ENCODE measurements around the gene ARHGDIB.

The ARHGDIB gene

DNA sequence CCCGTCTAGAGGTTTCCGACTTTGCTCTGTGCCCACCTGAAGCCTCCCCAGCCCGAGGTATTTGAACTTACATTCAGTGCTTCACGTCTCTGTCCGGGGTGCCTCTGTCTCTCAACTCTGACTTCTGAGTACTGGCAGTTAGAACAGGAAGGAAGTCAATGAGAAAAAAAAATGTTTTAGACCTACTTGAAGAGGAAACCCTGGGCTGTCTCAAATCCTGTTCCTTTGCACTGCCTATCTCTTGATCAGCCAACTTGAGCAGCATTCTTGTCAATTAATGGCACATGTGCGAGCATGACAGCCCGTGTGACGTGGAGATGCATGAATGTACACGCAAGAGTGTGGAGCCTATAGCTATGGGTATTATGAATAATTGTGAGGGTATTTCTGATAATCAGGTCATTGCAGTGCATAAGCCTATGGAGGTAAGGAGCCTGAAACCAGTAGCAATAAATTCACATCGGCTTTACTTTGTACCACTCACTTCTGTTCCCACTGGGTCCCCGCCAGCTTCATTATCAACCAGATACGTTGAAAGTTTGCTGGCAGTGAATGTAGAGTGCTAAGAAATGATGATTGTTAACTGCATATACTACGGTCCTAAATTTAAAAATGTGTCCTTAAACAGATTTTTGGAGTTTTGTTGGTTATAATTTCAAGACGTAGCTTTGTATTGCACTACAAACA lies at the start of gene ARHGDIB:
ARHGDIB (minus strand) TSS at position 136 of the 687 bp plus-strand sequence. CDS start 10,889 bp downstream, outside the sequence.
- DNase-seq (ENCODE audit: low read depth in 2 of 2), result no peak

DNA sequence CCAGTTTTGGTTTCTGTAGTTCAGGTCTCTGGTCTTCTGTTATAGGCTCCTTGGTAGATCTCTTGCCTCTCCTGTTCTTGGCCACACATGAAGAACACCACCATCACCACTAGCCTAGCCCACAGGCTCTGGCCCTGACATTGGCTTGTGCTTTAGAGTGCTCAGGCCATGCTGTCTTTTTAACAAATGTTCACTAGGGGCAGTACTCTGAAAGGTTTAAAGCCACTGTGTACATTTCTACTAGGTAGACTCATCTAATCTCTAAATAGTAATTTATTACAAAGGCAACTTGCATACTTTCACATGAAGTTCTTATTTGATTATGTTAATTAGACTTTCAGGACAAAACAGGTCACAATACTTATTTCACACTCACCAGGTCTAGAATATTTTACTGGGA lies 49.8 kb upstream of the ARHGDIB start:
- no peak for DNase-seq (ENCODE audit: low read depth in 2 of 2)

DNA sequence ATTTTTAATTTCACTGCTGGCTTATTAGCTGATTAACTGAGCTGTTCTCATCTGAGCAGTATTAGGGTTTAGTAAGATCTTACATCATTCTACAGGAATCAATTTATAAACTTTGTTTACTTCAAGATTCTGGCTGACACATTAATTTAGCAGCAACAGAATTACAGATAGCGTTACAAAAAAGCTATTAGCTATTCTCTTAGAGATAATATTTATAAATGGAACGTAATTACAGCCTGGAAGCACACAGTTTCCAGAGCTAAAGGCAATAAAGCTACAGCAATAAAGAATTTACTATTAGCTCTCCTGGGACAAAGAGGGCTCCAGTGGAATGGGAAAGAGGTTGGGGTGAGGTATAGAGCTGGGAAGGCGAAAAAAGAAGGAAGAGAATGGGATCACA lies 46.1 kb upstream of the ARHGDIB start:
- no peak for DNase-seq (ENCODE audit: low read depth in 2 of 2)

DNA sequence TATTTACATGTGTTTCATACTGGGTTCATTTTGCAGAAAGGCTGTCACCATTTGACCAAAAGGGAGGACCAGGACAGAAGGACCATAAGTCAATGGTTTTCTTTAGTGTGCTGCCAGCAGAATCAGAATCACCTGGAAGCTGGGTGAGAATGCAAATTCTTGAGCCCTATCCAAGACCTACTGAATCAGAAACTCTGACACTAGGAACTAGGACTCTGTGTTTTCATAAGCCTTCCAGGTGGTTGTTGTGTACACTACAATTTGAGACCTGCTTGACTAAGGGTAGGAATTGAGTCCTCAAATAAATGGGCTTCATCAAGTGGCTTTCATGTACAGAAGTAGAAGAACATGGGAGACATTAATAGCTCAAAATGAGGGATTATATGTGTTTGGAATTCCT lies 43.7 kb upstream of the ARHGDIB start:
- no peak for DNase-seq (ENCODE audit: low read depth in 2 of 2)

DNA sequence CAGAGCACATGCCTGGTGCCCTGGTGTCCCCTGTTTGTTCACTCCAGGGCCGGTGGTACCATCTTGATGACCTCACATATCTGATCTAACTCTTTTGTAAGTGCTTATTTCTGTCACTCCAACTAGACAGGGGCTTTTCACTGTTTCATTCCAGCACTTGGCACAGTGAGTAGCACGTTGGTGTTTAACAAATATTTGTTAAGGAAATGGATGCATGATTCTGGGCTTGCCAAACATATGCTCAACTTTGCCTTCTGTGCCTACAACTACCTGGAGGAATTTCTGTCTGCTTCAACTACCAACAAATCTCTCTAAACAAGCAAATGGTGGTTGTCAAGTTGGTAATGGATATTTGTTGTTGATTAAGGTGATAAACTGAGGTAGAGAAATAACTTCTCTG lies 43.0 kb upstream of the ARHGDIB start:
- no peak for DNase-seq (ENCODE audit: low read depth in 2 of 2)

DNA sequence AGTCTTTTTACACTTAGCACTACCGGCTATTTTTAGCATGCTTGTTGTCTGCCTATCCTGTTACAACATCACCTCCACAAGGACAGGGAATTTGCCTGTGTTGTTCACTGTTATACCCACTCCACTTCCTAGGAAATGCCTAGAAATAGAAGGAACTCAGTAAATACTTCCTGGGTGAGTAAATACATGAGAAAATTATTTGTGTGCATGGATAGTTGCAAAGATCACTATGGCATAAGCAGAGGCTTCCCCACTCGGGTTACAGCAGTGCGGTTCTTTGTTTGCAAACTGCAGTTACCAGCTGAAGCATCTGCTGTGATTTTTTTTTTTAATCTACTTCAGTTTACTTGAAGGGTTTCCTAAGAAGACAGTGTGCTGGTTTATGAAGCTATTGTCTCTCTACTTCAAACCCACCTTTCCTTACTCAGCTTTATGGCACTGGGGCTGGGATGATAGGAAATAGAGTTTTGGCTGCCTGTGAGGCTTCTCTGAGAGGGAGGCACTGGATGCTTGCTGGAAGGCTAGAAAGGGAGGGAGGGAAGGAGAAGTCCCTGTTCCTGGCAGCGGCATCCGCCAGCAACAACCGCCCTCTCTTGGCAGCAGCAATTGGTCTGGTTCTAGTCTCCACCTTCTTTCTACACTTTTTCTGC lies 40.5 kb upstream of the ARHGDIB start:
- DNase-seq (ENCODE audit: low read depth in 2 of 2), result no peak

DNA sequence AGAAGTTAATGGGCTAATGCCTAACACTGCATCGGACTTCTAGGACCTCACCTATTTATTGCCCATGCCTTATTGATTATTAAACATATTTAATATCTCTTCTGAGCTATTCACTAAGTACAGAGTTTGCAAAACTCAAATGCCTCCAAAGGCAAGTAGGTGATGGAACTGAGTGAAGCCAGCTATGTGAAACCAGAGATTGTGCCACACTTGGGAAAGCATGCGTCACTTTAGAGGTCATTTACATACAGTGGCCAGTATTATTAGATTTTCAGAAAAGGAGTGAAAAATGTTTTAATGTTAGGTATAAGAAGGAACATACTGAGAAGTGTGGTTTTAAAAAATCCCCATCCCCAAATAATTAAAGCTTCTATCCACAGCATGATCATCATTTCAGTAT lies 39.2 kb upstream of the ARHGDIB start:
- no peak for DNase-seq (ENCODE audit: low read depth in 2 of 2)

DNA sequence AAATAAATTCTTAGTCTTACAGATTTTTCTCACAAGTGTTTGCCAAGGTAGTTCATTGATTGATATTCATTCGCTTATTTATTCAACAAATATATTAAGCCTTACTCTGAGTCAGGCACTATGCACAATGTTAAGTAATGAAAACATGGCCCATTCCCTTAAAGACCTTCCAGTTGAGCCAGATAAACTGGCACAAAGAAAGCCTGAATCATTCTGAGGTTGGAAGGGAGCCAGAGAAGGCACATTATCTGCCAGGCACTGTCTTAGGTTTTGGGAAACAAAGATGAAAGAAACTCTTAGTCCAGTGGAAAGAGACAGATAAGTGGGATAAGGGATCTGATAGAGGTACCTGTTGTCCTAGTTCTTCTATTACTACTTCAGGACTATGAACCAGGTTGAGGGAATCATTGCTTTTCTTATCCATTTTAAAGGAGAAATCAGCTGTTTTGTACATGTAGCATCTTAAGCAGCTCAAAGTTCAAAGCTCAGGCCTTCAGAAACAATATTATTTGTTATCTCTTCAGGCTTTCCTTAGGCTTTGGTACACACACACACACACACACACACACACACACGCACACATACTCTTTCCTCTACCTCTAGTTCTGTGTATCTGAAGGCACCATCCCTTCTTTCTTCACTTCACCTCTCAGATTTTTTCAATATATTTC lies 38.4 kb upstream of the ARHGDIB start:
- DNase-seq (ENCODE audit: low read depth in 2 of 2), result no peak

DNA sequence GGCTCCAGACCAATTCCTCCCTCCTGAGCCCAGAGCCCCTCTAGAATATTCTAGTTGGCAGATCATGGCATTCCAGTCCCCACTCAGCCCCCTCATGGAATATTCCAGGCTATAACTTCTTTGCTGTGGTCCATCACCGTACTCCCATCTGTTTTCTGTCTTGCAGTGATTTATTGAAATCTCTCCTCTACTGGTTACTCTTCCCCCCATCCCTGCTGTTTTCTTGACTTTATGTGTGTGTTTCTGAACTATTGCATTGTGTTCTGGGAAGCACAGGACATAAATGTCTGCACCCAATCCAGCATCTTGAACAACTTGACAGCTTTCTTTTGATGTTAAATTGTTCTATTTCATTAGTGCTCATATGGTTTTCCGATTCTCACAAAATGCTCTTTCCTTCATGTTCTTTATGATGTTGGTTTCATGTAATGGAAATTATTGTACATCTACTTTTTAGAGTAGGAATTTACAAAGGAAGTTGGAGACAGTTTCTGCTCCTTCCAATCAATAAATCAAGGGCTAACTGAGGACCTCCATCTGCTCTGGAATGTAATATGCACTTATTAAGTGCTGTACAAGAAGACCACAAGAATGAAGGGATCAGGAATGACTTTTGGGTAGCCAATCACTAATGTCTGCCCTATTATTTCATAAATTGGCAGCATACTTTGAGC lies 37.8 kb upstream of the ARHGDIB start:
- no peak for DNase-seq (ENCODE audit: low read depth in 2 of 2)

DNA sequence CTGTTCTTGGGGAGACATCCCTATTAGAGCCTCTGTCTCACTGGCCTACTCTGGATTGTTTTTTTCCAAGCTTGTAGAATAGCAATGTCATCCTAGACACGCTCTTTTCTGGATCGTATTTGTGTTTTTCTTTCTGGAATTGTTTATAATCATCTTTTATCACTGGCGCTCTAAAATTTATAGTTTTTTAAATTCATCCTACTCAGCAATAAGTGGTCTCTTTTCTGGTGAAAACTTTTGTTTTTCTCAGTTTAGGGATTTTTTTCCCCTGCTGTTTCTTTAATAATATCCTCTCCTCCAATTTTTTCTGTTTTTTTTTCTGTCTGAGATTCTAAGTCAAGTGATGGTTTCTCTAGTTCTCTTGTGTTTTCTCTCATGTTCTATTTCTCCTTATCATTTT lies 36.6 kb upstream of the ARHGDIB start:
- DNase-seq (ENCODE audit: low read depth in 2 of 2), result no peak

DNA sequence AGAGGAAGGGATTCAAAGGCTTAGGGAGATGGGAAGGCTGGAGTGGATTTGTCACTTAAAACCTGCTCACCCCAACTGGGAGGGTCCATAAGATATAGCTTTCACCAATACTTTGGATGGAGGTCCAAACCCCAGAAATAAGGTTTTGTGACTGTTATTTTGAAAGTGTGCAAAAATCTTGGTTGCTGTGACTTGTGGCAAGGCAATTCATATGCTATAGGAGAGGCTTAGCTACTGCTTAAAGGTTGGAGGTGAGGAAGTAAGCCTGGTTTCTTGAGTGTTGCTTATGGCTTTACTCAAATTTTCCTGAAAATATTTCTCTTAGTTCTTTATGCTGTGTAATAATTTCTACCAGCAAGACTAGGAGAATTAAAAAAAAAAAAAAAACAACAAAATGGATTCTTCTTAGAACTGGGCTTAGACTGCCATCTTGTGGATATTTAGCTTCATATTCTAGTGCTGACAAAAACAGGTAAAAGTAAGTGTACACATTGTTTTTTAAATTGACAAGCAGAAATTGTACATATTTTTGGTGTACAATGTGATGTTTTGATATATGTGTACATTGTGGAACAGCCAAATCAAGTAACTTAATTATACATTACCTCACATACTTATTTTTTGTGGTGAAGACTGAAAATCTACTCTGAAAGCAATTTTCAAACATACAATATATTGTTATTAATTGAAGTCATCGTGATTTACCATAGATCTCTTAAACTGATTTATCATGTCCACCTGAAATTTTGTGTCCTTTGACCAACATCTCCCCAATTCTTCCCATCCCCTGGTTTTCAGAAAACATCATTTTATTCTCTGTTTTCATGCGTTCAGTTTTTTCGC lies 34.4 kb upstream of the ARHGDIB start:
- DNase-seq (ENCODE audit: low read depth in 2 of 2), result no peak

DNA sequence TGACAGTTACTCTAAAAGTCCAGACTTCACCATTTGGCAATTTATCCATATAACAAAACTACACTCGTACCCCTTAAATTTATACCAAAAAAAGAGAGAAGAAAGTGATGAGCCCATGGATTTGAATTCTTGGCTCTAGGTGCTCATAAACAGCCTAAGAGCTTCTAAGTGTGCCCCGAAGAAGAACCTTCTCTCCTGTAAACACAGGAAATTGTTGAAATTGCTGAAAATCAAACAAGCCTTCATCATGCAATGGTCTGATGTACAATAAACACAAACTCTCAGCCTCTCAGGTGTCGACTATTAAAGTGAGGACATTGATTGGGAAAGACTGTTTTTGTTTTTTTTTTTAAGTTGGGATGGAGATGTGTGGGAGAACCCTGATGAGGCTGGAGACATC lies 33.2 kb upstream of the ARHGDIB start:
- no peak for DNase-seq (ENCODE audit: low read depth in 2 of 2)

DNA sequence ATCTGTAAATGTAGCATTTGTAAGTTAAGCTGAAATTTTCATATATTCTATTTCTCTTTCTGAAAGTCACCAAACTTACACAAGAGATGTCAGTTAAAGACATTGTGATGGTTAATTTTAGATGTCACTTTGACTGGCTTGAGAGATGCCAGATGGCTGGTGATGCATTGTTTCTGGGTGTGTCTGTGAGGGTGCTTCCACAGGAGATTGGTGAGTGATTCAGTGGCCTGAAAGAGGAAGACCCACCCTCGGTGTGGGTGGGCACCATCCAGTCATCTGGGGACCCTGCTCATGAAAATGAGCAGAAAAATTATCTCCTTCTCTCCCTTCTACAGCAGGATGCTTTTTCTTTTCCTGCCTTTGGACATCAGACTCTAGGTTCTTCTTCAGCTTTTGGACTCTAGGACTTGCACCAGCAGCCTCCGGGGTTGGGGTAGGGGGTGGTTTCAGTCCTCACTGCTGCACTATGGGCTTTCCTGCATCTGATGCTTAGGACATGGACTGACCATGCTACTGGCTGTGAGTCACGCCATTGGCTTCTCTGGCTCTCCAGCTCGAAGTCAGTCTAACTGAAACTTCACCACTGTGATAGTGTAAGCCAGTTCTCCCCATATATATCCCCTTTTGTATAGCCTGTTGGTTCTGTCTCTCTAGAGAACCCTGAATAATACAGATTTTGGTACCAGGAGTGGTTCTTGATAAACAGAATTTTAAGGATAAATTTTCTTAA lies 32.3 kb upstream of the ARHGDIB start:
- DNase-seq (ENCODE audit: low read depth in 2 of 2), result no peak

DNA sequence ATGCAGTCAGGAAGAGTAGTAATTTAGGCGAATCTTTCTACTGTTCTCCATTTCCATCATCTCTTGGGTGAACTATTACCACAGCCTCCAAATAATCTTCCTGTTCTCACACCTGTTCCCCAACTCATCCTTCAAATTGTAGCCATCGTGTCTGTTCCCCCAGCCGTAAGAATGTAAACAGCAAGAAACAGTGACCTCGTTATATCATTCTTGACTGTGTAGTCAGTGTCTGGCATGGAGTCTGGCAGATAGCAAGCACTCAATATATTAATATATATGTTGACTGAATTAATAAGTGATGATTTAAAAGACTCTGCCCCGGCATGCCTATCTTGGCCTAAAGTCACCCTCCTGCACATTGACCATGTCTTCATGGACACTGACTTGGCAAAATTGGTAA lies 31.7 kb upstream of the ARHGDIB start:
- no peak for DNase-seq (ENCODE audit: low read depth in 2 of 2)

DNA sequence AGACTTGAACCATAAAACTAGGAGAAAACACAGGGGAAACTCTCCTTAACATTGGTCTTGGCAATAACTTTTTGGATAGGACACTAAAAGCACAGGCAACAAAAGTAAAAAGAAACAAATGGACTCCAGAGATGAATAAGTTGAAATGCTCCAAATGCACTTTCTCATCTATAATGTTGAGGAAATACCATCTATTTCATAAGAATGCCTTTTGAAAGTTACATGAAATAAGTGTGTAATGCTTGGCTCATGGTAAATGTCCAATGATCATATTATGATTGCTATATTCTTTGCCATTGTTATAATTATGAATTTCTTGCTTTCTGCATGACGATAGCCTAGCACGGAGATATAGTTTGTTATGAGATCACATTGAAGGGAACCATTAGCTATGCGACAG lies 31.3 kb upstream of the ARHGDIB start:
- DNase-seq (ENCODE audit: low read depth in 2 of 2), result no peak

DNA sequence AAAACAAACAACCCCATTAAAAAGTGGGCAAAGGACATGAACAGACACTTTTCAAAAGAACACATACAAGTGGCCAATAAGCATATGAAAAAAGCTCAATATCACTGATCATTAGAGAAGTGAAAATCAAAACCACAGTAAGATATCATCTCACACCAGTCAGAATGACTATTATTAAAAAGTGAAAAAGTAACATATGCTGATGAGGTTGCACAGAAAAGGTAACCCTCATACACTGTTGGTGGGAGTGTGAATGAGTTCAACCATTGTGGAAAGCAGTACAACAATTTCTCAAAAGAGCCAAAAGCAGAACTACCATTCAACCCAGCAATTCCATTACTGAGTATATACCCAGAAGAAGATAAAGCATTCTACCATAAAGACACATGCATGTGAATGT lies 29.7 kb upstream of the ARHGDIB start:
- DNase-seq (ENCODE audit: low read depth in 2 of 2), result no peak

DNA sequence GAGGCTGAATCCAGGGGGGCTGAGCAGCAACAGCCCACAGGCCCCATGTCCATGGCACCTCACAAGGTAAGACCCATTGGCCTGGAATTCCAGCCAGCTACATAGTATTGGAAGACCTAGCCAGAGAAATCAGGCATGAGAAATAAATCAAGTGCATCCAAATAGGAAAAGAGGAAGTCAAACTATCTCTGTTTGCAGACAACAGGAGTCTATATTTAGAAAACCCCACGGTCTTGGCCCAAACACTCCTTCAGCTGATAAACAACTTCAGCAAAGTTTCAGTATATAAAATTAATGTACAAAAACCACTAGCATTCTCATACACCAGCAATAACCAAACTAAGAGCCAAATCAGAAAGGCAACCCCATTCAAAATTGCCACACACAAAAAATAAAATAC lies 28.4 kb upstream of the ARHGDIB start:
- no peak for DNase-seq (ENCODE audit: low read depth in 2 of 2)

DNA sequence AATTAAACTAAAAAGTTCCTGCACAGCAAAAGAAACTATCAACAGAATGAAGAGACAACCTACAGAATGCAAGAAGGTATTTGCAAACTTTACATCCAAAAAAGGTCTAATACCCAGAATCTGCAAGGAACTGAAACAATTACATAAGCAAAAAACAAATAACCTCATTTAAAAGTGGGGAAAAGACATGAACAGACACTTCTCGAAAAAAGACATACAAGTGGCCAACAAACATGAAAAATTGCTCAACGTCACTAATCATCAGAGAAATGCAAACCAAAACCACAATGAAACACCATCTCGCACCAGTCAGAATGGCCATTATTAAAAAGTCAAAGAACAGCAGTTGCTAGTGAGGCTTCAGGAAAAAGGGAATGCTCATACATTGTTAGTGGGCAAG lies 26.6 kb upstream of the ARHGDIB start:
- DNase-seq (ENCODE audit: low read depth in 2 of 2), result no peak

DNA sequence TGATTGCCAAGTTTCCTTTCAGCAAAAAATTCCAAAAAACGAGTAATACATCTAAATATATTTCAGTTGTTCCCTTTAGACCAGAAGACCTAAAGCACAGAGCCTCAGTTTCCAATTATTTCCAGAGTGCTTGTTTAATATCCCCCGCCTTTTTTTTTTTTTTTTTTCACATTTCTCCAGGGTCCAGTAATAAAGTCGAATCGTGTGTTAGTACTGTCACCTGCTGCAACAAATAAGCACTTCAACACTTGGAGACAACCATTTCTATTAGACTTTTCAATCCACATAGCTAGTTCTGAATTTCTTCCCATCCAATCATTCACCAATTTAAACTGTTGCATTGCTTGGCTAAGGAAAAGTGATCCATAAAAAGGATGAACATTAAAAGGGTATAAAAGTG lies 25.0 kb upstream of the ARHGDIB start:
- DNase-seq (ENCODE audit: low read depth in 2 of 2), result no peak

DNA sequence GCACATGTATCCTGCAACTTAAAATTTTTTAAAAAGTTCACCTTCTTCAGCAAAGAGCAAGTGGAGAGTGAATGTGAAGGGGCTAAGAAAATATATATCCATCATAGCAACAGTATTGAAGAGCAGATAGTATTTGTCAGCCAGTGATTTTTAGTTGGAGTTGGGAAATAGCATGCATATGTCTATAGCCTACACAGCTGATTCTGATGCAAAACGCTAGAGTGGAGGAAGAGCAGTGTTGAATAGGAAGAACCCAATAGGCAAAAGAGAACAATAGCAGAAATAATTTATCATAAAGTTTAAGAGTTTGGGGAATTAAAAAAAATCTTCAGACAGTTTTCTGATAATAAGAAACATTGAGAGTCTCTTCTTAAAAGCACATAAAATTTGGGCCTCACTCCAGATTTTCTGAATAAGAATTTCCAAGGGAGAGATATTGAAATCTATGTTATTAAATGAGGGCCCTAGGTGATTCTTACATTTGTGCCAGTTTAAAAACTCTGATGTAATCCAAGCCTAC lies 23.4 kb upstream of the ARHGDIB start:
- DNase-seq (ENCODE audit: low read depth in 2 of 2), result no peak

DNA sequence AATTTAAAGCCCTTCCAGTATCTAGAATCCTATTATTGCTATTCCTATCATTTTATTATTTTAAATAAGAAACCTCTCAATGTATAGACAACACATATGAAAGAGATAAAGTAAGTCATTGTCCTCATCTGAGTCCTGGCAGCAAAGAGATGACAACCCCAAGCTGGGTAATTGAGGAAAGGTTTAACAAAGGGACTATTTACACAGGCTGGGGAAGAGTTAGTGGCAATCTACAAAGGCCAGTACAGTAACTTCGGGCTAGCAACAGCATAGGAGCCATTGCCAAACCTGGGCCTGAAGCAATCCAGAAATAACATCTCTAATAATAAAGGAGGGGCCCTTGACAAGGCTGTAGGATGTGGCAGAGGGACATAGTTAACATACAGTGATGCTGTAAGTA lies 22.6 kb upstream of the ARHGDIB start:
- DNase-seq (ENCODE audit: low read depth in 2 of 2), result no peak
